Endothelial cell of umbilical vein (primary cell): Measurements from ENCODE around the gene ATP8A2. TPM values are rescaled to one million over a fixed set of nuclear protein-coding genes. Genes with fewer than 3 reads are reported as not detected.

Experiments used
- BruUV-seq: library from RNA; stranded (reverse); fragments of 400-500 nt; replicated peaks from 2 replicates; lab custom pipeline; 2021; lab: Mats Ljungman, UMichigan
- CTCF ChIA-PET: fragments of 300-600, 350-600 bp; sonication (Branson Sonifier 250); formaldehyde crosslinking; loops from one replicate; lab custom pipeline; 2021; ENCODE audit warnings: antibody characterized with exemption, inconsistent platforms; lab: Charles Lee
- POLR2A ChIA-PET: fragments of 300-600, 350-600 bp; sonication (Branson Sonifier 250); formaldehyde crosslinking; loops from one replicate; lab custom pipeline; 2021; ENCODE audit warnings: antibody characterized with exemption, inconsistent platforms; lab: Charles Lee
- DNase-seq: peaks from one replicate; pipeline ENCODE4 v3.0.0-alpha.2; 2011; ENCODE audit warnings: low read depth, low spot score
- FAIRE-seq: peaks from 2 replicates; lab custom pipeline; 2011; peaks lifted over from hg19 to GRCh38; lab: Jason Lieb, UNC
- H2AFZ ChIP-seq: 2 replicates; pipeline ENCODE4 v1.6.0; 2012; ENCODE audit warnings: low read depth, low read length, control low read depth, inconsistent platforms
- H3K27ac ChIP-seq: 2 replicates; pipeline ENCODE4 v1.5.1; 2011; ENCODE audit warnings: low read depth, mild to moderate bottlenecking, control low read depth, low read length, moderate library complexity; ENCODE audit not compliant: insufficient read depth
- H3K27me3 ChIP-seq, 2 experiments: 2 replicates each; pipeline versions ENCODE4 v1.6.0 to v1.6.1; 2011; ENCODE audit warnings: low read length in 2 of 2, mixed read lengths in 1 of 2; ENCODE audit not compliant: control insufficient read depth in 2 of 2, insufficient read depth in 2 of 2
- H3K36me3 ChIP-seq, 2 experiments: 2 replicates in 1 of 2; 3 replicates in 1 of 2; pipeline ENCODE4 v1.5.1; 2011; ENCODE audit warnings: low read length in 2 of 2, mild to moderate bottlenecking in 1 of 2, moderate library complexity in 1 of 2; ENCODE audit not compliant: control insufficient read depth in 2 of 2, insufficient read depth in 2 of 2; ENCODE audit errors: extremely low read depth in 1 of 2
- H3K4me1 ChIP-seq: 3 replicates; pipeline ENCODE4 v1.5.1; 2011; ENCODE audit warnings: mild to moderate bottlenecking, low read length; ENCODE audit not compliant: control insufficient read depth, insufficient read depth; ENCODE audit errors: extremely low read depth
- H3K4me2 ChIP-seq: 2 replicates; pipeline ENCODE4 v1.6.1; 2011; ENCODE audit warnings: low read length, control low read depth, mixed read lengths; ENCODE audit not compliant: insufficient read depth
- H3K4me3 ChIP-seq, 3 experiments: fragments of 200-600 bp in 1 of 3; sonication (generic), shearing (Covaris generic) in 1 of 3; replicated peaks in 1 of 3; 2 replicates each; pipeline ENCODE4 v1.5.1; 2011 to 2016; ENCODE audit warnings: control low read depth in 3 of 3, low read length in 3 of 3, mild to moderate bottlenecking in 2 of 3, inconsistent platforms in 1 of 3, low read depth in 1 of 3, moderate library complexity in 1 of 3; ENCODE audit not compliant: insufficient read depth in 1 of 3
- H3K79me2 ChIP-seq: 2 replicates; pipeline ENCODE4 v1.6.0; 2012; ENCODE audit warnings: low read length, inconsistent platforms; ENCODE audit not compliant: control insufficient read depth, insufficient read depth
- H3K9ac ChIP-seq: replicated peaks from 2 replicates; pipeline ENCODE3; 2011; ENCODE audit warnings: low read length, control low read depth; ENCODE audit not compliant: insufficient read depth; ENCODE audit errors: extremely low read depth
- H3K9me1 ChIP-seq: replicated peaks from 3 replicates; pipeline ENCODE4 v1.6.0; 2011; ENCODE audit warnings: mild to moderate bottlenecking, low read length; ENCODE audit not compliant: control insufficient read depth, insufficient read depth; ENCODE audit errors: extremely low read depth
- H3K9me3 ChIP-seq: replicated peaks from 2 replicates; pipeline ENCODE4 v1.5.1; 2012; ENCODE audit warnings: low read length, inconsistent platforms; ENCODE audit not compliant: control insufficient read depth, insufficient read depth
- H4K20me1 ChIP-seq: replicated peaks from 2 replicates; pipeline ENCODE3; 2011; ENCODE audit warnings: mild to moderate bottlenecking, low read length; ENCODE audit not compliant: control insufficient read depth, insufficient read depth; ENCODE audit errors: extremely low read depth
- EZH2 ChIP-seq: IDR thresholded peaks from 2 replicates; pipeline ENCODE4 v1.6.1; 2012; ENCODE audit warnings: borderline replicate concordance, low read depth, mild to moderate bottlenecking, moderate library complexity, low read length, inconsistent platforms; ENCODE audit not compliant: severe bottlenecking
- FOS ChIP-seq: IDR thresholded peaks from 2 replicates; pipeline ENCODE4 v1.6.1; 2011; ENCODE audit warnings: mild to moderate bottlenecking, low read length, moderate library complexity, borderline replicate concordance; ENCODE audit not compliant: insufficient read depth
- GATA2 ChIP-seq: IDR thresholded peaks from 2 replicates; pipeline ENCODE4 v1.7.0; 2011; ENCODE audit warnings: low read depth, mild to moderate bottlenecking, moderate library complexity, mixed read lengths, low read length; ENCODE audit not compliant: insufficient read length, insufficient read depth
- JUN ChIP-seq: IDR thresholded peaks from 2 replicates; pipeline ENCODE4 v1.6.1; 2011; ENCODE audit warnings: borderline replicate concordance, low read depth; ENCODE audit not compliant: insufficient read length, insufficient read depth
- MYC ChIP-seq: IDR thresholded peaks from one replicate; pipeline ENCODE4 v1.6.1; 2011; ENCODE audit warnings: mild to moderate bottlenecking, low read depth, low read length
- POLR2A ChIP-seq: IDR thresholded peaks from 2 replicates; pipeline ENCODE4 v1.6.1; 2012; ENCODE audit warnings: low read depth, mild to moderate bottlenecking, control low read depth, low read length
- POLR2AphosphoS5 ChIP-seq: IDR thresholded peaks from 2 replicates; pipeline ENCODE4 v1.6.1; 2012; ENCODE audit warnings: low read depth, mild to moderate bottlenecking, control low read depth, low read length, moderate library complexity; ENCODE audit not compliant: insufficient read depth
- dilution Hi-C: fragments of 300-500 bp; cut with MboI; formaldehyde crosslinking; loops from one replicate; pipeline ENCODE4 v1.15.0; 2019; ENCODE audit warnings: low sequenced_read_pairs; ENCODE audit not compliant: extremely low pct_ligation_motif_present
- intact Hi-C: fragments of 100-400 bp; cut with micrococcal nuclease; formaldehyde crosslinking; loops from one replicate; pipeline ENCODE4 v1.10.0; 2022
- polyA plus RNA-seq, 4 experiments: library from polyadenylated mRNA; depleted of rRNA in 3 of 4; stranded (reverse) in 3 of 4; unstranded in 1 of 4; fragments of >200 nt; gene quantifications; 2 replicates each; pipeline versions ENCODE4 v1.2.1 to v1.2.3, GENCODE V29; 2011 to 2012; ENCODE audit warnings: missing spikeins in 1 of 4
- total RNA-seq: library from RNA; stranded (reverse); gene quantifications from 2 replicates; pipeline ENCODE4 v1.2.3, GENCODE V29; 2021
- TF ChIP-seq, protein P1 (sequence below): IDR thresholded peaks from 2 replicates; pipeline ENCODE4 v1.6.1; 2011; ENCODE audit not compliant: insufficient read depth, insufficient read length
- TF ChIP-seq, protein P2 (sequence below), 2 donors: IDR thresholded peaks; 1 replicate in 1 of 2; 2 replicates in 1 of 2; pipeline ENCODE4 v1.5.1; 2011; ENCODE audit warnings: low read length in 2 of 2, mild to moderate bottlenecking in 2 of 2, moderate library complexity in 2 of 2, control low read depth in 1 of 2, inconsistent platforms in 1 of 2, low read depth in 1 of 2; ENCODE audit not compliant: insufficient read depth in 1 of 2; ENCODE audit errors: extremely low read depth in 1 of 2

The ATP8A2 gene
- total and polyA plus RNA-seq, 2 donors (not counting 3 experiments of a cell fraction or from before 2014, with no cell fraction given) = 0.11 to 0.49 TPM

DNA sequence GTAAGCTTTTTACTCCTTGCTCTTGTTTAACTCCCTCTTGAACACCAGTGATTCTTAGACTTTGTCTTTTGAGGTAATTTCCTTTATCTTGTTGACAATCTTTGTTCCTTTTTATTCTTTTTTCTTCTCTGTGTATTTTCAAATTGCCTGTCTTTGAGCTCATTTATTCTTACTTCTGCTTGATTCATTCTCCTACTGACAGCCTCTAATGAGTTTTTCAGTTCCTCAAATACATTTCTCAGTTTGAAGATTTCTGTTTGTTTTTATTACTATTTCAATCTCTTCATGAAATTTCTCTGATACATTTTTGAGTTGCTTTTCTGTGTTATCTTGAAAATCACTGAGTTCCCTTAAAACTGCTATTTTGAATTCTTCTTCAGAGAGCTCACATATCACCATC lies 154.1 kb downstream of the ATP8A2 start:
- no peaks in the 10 kb centered on the region for H3K4me1 ChIP-seq

More for the DNA sequence above, 154.1 kb downstream of the ATP8A2 start:
- BruUV-seq = no TSS peak
- no peak for TF ChIP-seq GATA2
- no peak for TF ChIP-seq POLR2AphosphoS5
- TF ChIP-seq, protein P1, sequence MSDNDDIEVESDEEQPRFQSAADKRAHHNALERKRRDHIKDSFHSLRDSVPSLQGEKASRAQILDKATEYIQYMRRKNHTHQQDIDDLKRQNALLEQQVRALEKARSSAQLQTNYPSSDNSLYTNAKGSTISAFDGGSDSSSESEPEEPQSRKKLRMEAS = no peak
- TF ChIP-seq JUN = no peak
- no peak for TF ChIP-seq MYC
- no peak for TF ChIP-seq FOS
- TF ChIP-seq EZH2 = no peak
- no peak for TF ChIP-seq POLR2A
- TF ChIP-seq, protein P2, sequence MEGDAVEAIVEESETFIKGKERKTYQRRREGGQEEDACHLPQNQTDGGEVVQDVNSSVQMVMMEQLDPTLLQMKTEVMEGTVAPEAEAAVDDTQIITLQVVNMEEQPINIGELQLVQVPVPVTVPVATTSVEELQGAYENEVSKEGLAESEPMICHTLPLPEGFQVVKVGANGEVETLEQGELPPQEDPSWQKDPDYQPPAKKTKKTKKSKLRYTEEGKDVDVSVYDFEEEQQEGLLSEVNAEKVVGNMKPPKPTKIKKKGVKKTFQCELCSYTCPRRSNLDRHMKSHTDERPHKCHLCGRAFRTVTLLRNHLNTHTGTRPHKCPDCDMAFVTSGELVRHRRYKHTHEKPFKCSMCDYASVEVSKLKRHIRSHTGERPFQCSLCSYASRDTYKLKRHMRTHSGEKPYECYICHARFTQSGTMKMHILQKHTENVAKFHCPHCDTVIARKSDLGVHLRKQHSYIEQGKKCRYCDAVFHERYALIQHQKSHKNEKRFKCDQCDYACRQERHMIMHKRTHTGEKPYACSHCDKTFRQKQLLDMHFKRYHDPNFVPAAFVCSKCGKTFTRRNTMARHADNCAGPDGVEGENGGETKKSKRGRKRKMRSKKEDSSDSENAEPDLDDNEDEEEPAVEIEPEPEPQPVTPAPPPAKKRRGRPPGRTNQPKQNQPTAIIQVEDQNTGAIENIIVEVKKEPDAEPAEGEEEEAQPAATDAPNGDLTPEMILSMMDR (IDR thresholded peaks at IDR 0.05; ENCODE audit: extremely low read depth in 1 of 2, insufficient read depth in 1 of 2, low read depth in 1 of 2, low read length in 2 of 2) = no peak
- ChIA-PET POLR2A (no interaction called here), CTCF (no interaction called here)
- Histone ChIP-seq H3K36me3 (no peaks in the 10 kb centered on the region), H3K79me2 (no peaks in the 10 kb centered on the region), H3K9ac (no peak overlapping the region), H2AFZ (no peak overlapping the region), H3K9me3 (no peaks in the 10 kb centered on the region), H3K9me1 (no peaks in the 10 kb centered on the region), H3K27ac (no peak overlapping the region), H3K27me3 (no peaks in the 10 kb centered on the region), H3K4me2 (no peak overlapping the region), H4K20me1 (no peaks in the 10 kb centered on the region), H3K4me3 (no peak overlapping the region)
- intact Hi-C loops (no loop called here), dilution Hi-C loops (no loop called here)
- DNase-seq (no peak), FAIRE-seq (no peak)
